Immature natural killer cell (primary cell): Measurements from ENCODE around the gene ATXN3L. TPM values are rescaled to one million over a fixed set of nuclear protein-coding genes. Genes with fewer than 3 reads are reported as not detected.
"Not testable (repeated sequence)": the region's sequence is repeated elsewhere in the genome, so short reads cannot be mapped to it uniquely, and the experiment has no call there.

Experiments used
- DNase-seq, 3 donors: peaks; one replicate each; pipeline ENCODE4 v3.0.0; 2022; ENCODE audit warnings: mixed read lengths in 1 of 3
- H3K27ac Mint-ChIP-seq, 6 donors: one replicate each; pipeline ENCODE4 v1.8.0; 2020; ENCODE audit warnings: mixed read lengths in 6 of 6, mild to moderate bottlenecking in 5 of 6, inconsistent platforms in 4 of 6, moderate library complexity in 3 of 6
- H3K27me3 Mint-ChIP-seq, 3 donors: one replicate each; pipeline ENCODE4 v1.8.0; 2020 to 2021; ENCODE audit warnings: low read depth in 3 of 3, mild to moderate bottlenecking in 3 of 3, mixed read lengths in 3 of 3, moderate library complexity in 3 of 3, inconsistent platforms in 1 of 3
- H3K36me3 Mint-ChIP-seq, 3 donors: one replicate each; pipeline ENCODE4 v1.8.0; 2020; ENCODE audit warnings: mixed read lengths in 3 of 3, inconsistent platforms in 2 of 3, mild to moderate bottlenecking in 2 of 3
- H3K4me1 Mint-ChIP-seq, 2 donors: one replicate each; pipeline ENCODE4 v1.8.0; 2020; ENCODE audit warnings: inconsistent platforms in 2 of 2, mild to moderate bottlenecking in 2 of 2, mixed read lengths in 2 of 2, moderate library complexity in 1 of 2
- H3K4me3 Mint-ChIP-seq, 5 donors: one replicate each; pipeline ENCODE4 v1.8.0; 2020; ENCODE audit warnings: mild to moderate bottlenecking in 5 of 5, mixed read lengths in 5 of 5, inconsistent platforms in 3 of 5, moderate library complexity in 3 of 5
- H3K9me3 Mint-ChIP-seq, 6 donors: one replicate each; pipeline ENCODE4 v1.8.0; 2020; ENCODE audit warnings: mild to moderate bottlenecking in 6 of 6, mixed read lengths in 6 of 6, inconsistent platforms in 4 of 6, moderate library complexity in 3 of 6
- polyA plus RNA-seq, 3 donors: library from polyadenylated mRNA; unstranded; fragments of 300-500 nt; fragmentation: Illumina TruSeq; gene quantifications; one replicate each; pipeline ENCODE4 v1.2.3, GENCODE V29; 2021

Gene ATXN3L
- polyA plus RNA-seq, 3 donors from 2014 or later = not detected

DNA sequence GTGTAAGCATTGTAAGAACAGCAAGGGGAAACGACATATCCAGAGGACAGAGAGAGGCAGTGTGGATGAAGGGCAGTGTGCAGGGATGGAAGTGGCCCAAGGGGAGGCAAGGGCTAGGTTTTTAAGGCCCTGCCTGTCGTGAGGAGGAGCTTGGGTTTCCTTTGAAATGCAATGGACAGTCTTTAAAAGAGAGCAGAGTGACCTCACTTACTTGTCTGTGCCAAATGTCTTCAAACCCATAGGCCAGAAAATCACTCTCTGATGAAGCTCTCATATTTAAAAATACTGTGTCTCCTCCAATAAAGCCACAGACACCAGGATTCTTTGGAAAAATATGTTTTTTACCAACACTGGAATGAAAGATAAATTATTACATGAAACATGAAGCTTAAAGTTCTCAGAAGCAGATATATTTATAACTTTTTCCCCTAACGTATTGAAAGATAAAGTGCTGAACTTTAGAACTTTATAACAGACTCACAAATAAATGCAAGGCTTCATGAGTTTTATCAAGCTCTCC lies 19.2 kb upstream of the ATXN3L start:
- Mint-ChIP-seq H3K27me3 (peaks cover 0 to 3% (median 0%) of the 10 kb centered on the region in 3 donors), H3K4me1 (no peaks in the 10 kb centered on the region), H3K36me3 (no peaks in the 10 kb centered on the region), H3K4me3 (no peak overlapping the region), H3K27ac (no peak overlapping the region), H3K9me3 (no peaks in the 10 kb centered on the region)
- DNase-seq = no peak

DNA sequence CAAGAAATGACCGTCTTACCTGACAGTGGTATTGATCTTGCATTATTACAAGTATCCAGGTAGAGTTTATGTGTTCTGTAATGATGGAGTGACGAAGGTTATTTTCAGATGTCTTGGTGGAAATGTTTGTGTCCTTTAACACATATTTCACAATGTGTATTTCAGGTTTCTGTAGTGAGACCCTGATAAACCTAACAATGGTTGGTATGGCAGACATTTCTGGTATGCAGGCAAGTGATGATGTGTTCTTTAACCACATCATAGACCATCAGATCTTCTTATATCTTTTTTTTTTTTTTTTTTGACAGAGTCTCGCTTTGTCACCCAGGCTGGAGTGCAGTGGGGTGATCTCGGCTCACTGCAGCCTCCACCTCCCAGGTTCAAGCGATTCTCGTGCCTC lies 14.6 kb upstream of the ATXN3L start:
- H3K27ac Mint-ChIP-seq = no peak overlapping the region
- H3K27me3 Mint-ChIP-seq = peaks cover 1 to 8% (median 6%) of the 10 kb centered on the region in 3 donors
- DNase-seq = no peak
- H3K4me3 Mint-ChIP-seq = no peak overlapping the region
- H3K36me3 Mint-ChIP-seq = peaks cover 0 to 3% (median 0%) of the 10 kb centered on the region in 3 donors
- H3K4me1 Mint-ChIP-seq = no peaks in the 10 kb centered on the region
- no peaks in the 10 kb centered on the region for H3K9me3 Mint-ChIP-seq

DNA sequence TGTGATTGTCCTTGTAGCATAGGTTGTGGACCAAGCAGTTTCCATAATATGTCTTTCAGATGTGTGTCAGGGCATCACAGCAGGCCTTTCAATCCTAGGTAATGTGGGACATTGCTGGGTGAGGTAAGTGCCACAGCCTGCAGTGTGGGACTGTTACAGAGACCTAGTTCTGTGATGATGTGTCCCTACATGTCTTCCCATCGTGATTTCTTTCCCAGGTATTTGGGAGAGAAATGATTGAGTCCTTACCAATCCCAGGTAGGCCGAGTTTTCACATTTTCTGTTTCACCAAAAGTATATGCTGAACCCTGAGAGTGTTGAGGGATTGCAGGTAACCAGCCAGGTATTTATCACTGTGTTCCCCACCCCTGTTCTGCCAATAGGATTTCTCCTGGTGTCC lies 10.6 kb upstream of the ATXN3L start:
- Mint-ChIP-seq H3K4me1 (no peaks in the 10 kb centered on the region), H3K27me3 (peaks cover 0 to 8% (median 6%) of the 10 kb centered on the region in 3 donors), H3K4me3 (no peak overlapping the region), H3K36me3 (peaks cover 0 to 3% (median 0%) of the 10 kb centered on the region in 3 donors), H3K9me3 (no peaks in the 10 kb centered on the region), H3K27ac (no peak overlapping the region)
- DNase-seq = no peak

DNA sequence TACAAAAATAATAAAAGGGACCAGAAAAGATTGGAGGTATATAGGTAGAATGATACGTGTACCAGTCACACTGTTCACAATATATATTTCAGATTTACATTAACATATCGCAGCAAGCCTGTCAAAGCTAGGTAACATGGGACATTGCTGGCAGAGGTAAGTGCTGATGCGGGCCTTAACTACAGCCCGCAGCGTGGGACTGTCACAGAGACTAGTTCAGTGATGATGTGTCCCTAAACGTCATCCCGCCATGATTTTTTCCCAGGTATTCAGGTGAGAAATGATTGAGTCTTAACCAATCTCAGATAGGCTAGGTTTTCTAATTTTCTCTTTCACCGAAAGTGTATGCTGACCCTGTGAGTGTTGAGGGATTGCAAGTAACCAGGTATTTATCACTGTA lies 7.8 kb upstream of the ATXN3L start:
- Mint-ChIP-seq H3K4me3 (no peak overlapping the region), H3K27me3 (peaks cover 0 to 17% (median 4%) of the 10 kb centered on the region in 3 donors), H3K27ac (no peak overlapping the region), H3K9me3 (no peaks in the 10 kb centered on the region), H3K4me1 (peaks cover 11 to 13% of the 10 kb centered on the region in 2 donors), H3K36me3 (peaks cover 0 to 3% (median 0%) of the 10 kb centered on the region in 3 donors)
- DNase-seq = no peak

DNA sequence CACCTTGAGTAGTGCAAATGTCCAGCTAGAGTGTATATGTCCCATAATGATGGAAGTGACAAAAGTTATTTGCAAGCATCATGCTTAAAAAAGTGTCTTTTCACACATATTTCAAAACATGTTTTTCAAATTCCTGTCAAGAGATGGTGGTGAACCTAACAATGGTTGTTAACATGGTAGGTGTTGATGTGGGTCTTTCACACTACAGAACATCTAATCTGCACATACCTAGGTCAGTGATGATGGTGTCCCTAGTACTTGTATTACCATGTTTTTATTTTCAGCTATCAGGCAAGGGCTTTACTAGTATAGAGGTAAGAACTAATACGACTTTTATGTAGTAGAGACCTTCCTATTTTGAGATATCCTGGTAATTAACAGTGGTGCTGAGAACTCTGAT lies 3.4 kb upstream of the ATXN3L start:
- no peak overlapping the region for H3K27ac Mint-ChIP-seq
- no peaks in the 10 kb centered on the region for H3K9me3 Mint-ChIP-seq
- DNase-seq = peak; percentile 5 to 16 (median 12)
- no peak overlapping the region for H3K4me3 Mint-ChIP-seq
- no peaks in the 10 kb centered on the region for H3K36me3 Mint-ChIP-seq
- H3K27me3 Mint-ChIP-seq = peaks cover 0 to 9% (median 0%) of the 10 kb centered on the region in 3 donors
- peaks cover 13 to 19% of the 10 kb centered on the region in 2 donors for H3K4me1 Mint-ChIP-seq

DNA sequence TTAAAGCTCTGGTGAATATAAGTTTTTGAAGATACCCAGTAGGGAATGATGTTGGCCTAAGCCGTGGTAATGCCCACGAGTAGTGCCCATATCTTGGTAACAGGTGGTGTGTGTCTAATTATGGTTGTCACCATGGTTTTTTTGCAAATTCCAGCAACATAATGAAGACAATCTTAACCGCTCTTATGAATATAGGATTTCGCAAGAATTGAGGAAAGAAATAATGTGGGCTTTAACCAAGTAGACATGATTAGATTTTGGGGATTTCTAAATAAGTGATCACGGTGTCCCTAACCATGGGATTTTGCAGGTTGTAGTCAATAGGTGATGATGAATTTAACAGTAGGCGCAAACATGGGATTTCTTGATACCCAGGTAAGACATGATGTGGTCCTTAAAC lies 2.5 kb downstream of the ATXN3L start:
- H3K9me3 Mint-ChIP-seq = no peaks in the 10 kb centered on the region
- H3K27me3 Mint-ChIP-seq = peaks cover 0 to 10% (median 1%) of the 10 kb centered on the region in 3 donors

DNA sequence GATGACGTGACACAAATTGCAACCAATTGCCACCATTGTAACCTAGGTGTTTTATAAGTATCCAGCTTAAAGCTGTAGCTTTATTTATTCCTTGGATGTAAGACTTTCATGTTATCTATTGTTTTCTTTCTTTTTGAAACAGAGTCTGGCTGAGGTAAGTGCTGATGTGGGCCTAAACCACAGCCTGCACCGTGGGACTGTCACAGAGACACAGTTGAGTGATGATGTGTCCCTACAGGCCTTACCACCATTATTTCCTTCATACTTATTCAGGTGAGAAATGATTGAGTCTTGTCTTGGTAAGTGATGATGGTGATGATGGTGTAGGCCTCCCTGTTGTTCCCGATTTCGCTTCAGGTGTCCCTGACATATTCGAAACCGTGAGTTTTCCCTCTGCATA lies 8.3 kb downstream of the ATXN3L start:
- Mint-ChIP-seq H3K4me1 (no peaks in the 10 kb centered on the region), H3K9me3 (no peaks in the 10 kb centered on the region), H3K4me3 (no peak overlapping the region), H3K27ac (no peak overlapping the region), H3K27me3 (peaks cover 0 to 14% (median 1%) of the 10 kb centered on the region in 3 donors), H3K36me3 (no peaks in the 10 kb centered on the region)
- no peak for DNase-seq

More for the DNA sequence above, 2.5 kb downstream of the ATXN3L start:
- no peaks in the 10 kb centered on the region for H3K36me3 Mint-ChIP-seq
- DNase-seq = no peak
- no peak overlapping the region for H3K27ac Mint-ChIP-seq
- H3K4me1 Mint-ChIP-seq = peaks cover 0 to 5% of the 10 kb centered on the region in 2 donors
- no peak overlapping the region for H3K4me3 Mint-ChIP-seq

DNA sequence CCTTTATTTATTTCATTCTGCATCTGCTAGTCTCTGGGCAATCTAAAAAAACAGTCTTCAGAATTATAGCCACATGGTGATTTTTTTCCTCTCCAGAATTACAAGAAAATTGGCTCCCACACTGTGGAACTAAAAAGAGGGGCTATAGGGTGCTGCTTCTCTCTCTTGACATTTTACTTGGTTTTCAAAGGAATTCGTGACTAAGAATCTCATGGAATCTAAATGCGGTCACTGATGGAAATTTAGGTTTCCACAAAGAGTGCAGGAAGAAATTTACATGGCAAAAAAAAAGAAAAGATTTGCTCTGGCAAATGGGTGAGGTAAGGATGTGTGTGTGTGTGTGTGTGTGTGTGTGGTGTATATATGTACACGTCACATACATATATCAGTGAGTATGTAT lies 10.2 kb downstream of the ATXN3L start:
- Mint-ChIP-seq H3K36me3 (no peaks in the 10 kb centered on the region), H3K27me3 (peaks cover 0 to 14% (median 1%) of the 10 kb centered on the region in 3 donors), H3K4me1 (no peaks in the 10 kb centered on the region), H3K27ac (no peak overlapping the region), H3K4me3 (no peak overlapping the region), H3K9me3 (no peaks in the 10 kb centered on the region)
- DNase-seq = no peak

DNA sequence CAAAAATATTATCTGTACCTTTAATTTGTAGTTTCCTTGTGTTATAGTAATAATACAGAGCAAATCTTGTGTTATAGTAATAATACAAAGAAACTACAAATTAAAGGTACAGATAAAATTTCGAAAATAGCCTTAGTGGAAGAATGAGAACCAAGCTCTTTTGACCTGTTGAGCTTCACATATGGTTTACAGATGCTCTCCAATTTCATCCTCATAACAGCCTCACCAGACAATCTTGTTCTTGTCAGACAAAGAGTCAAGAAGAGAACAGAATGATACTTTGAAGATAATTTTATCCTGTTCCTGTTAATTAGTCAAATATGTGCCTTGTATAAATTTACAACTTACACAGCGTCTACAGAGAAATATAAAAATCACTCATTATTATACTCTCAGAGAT lies 12.8 kb downstream of the ATXN3L start:
- no peaks in the 10 kb centered on the region for H3K4me1 Mint-ChIP-seq

DNA sequence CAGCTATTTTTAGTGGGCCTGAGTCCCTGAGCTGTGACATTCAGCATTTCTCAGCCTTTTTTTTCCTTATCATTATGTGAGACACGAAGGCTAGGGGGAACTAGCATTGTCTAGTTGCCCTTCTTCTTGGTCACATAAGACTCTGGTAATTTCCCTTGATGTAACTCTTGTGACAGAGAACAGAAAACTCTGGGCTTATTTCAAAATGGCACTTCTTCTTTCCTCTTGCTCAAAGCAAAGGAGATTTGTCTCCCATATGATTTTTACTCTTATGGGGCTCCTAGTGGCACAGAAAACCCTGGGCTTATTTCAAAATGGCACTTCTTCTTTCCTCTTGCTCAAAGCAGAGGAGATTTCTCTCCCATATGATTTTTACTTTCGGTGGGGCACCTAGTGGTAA lies 14.7 kb downstream of the ATXN3L start:
- no peak overlapping the region for H3K4me3 Mint-ChIP-seq
- DNase-seq = no peak
- no peak overlapping the region for H3K27ac Mint-ChIP-seq
- H3K27me3 Mint-ChIP-seq = peaks cover 1 to 4% (median 2%) of the 10 kb centered on the region in 3 donors
- no peaks in the 10 kb centered on the region for H3K4me1 Mint-ChIP-seq
- no peaks in the 10 kb centered on the region for H3K9me3 Mint-ChIP-seq
- H3K36me3 Mint-ChIP-seq = peaks cover 0 to 6% (median 0%) of the 10 kb centered on the region in 3 donors

More for the DNA sequence above, 12.8 kb downstream of the ATXN3L start:
- DNase-seq = no peak
- H3K4me3 Mint-ChIP-seq = no peak overlapping the region
- H3K27me3 Mint-ChIP-seq = peaks cover 0 to 4% (median 4%) of the 10 kb centered on the region in 3 donors
- no peak overlapping the region for H3K27ac Mint-ChIP-seq
- no peaks in the 10 kb centered on the region for H3K9me3 Mint-ChIP-seq
- H3K36me3 Mint-ChIP-seq = peaks cover 0 to 6% (median 0%) of the 10 kb centered on the region in 3 donors

DNA sequence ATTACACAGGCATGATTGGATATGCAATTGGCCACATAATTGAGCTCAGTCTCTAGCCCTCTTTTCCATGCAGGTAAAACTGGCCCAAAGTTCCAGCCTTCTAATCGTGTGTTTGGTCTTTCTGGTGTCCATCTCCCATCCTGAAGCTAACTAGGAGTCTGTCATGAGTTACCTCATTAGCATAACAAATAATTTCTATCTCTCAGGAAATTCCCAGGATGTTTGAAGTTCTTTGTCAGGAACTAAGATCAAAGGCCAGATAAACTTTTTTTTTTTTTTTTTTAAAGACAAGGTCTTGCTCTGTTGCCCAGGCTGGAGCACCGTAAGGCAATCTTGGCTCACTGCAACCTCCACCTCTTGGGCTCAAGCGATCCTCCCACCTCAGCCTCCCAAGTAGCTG lies 15.8 kb downstream of the ATXN3L start:
- Mint-ChIP-seq H3K9me3 (no peaks in the 10 kb centered on the region), H3K36me3 (peaks cover 0 to 6% (median 0%) of the 10 kb centered on the region in 3 donors), H3K4me1 (no peaks in the 10 kb centered on the region), H3K27me3 (peaks cover 1 to 4% (median 2%) of the 10 kb centered on the region in 3 donors), H3K4me3 (no peak overlapping the region), H3K27ac (no peak overlapping the region)
- DNase-seq = no peak

DNA sequence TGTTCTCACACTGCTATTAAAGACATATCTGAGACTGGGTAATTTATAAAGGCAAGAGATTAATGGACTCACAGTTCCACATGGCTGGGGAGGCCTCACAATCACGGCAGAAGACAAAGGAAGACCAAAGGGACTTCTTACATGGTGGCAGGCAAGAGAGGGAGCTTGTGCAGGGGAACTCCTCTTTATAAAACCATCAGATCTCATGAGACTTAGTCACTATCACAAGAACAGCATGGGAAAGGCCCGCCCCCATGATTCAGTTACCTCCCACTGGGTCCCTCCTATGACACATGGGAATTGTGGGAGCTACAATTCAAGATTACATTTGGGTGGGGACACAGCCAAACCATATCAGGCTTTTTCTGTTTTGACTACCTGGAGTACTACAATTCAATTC lies 16.6 kb downstream of the ATXN3L start:
- not testable (repeated sequence) for H3K27me3 Mint-ChIP-seq, H3K4me1 Mint-ChIP-seq, H3K9me3 Mint-ChIP-seq, H3K27ac Mint-ChIP-seq, DNase-seq, H3K4me3 Mint-ChIP-seq, H3K36me3 Mint-ChIP-seq

DNA sequence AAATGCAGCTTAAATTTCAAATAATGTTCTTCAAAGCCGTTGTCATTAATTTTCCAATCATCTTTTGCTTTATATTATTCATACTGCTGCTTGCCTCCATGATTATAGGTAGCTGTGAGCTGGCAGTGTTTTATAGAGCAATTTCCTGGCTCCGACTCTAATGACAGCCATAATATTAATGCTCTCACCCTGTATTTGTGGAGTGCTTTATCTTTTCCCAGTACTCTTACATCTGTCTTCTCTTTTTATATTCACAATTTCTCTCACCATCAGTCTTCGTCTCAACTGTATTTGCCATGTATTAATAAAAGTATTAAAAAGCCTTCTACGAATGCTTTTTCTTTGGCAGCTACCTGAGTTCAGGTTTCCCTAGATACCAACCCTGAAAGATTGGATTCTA lies 21.0 kb downstream of the ATXN3L start:
- Mint-ChIP-seq H3K9me3 (no peaks in the 10 kb centered on the region), H3K27ac (no peak overlapping the region), H3K4me1 (no peaks in the 10 kb centered on the region), H3K4me3 (no peak overlapping the region), H3K36me3 (peaks cover 0 to 6% (median 0%) of the 10 kb centered on the region in 3 donors), H3K27me3 (peaks cover 1 to 8% (median 3%) of the 10 kb centered on the region in 3 donors)
- no peak for DNase-seq

DNA sequence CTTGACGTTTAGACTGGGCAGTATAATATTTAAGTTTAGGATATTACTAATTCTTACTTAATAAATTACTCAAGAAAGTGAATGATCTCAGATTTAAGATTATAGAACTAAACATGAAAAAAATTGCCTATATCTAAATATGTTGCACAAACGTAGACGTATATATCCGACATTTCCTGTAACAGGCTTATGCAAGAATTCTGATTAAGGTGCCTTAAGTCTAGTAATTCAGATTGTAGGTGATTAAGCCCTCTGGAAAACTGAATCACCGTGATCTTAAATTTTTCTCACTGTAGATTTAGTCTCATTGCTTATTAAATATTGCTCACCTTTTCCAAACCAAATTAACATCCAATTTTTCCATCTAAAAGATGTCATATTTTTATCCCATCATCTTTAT lies 24.0 kb downstream of the ATXN3L start:
- Mint-ChIP-seq H3K9me3 (no peaks in the 10 kb centered on the region), H3K27me3 (peaks cover 0 to 8% (median 3%) of the 10 kb centered on the region in 3 donors), H3K4me1 (no peaks in the 10 kb centered on the region), H3K4me3 (no peak overlapping the region), H3K27ac (no peak overlapping the region), H3K36me3 (no peaks in the 10 kb centered on the region)
- no peak for DNase-seq

DNA sequence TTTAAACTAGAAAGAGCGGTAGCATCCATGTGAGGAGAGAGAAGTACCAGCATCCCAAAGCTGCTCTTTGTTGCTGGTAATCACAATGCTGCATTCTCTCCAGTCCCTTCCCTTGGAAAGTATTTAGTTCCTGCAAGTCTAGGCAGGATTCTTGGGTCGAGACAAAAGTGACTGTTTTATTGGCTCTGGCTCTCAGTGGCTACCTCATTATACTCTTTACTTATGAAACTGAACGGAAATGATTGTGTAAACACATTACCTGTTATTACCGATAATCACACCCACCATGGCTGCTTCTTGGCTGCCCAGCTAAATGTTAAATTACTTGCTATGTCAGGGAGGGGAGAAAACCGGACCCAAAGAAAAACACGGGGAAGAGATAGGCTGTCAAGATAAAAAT lies 26.2 kb downstream of the ATXN3L start:
- no peak overlapping the region for H3K4me3 Mint-ChIP-seq
- no peaks in the 10 kb centered on the region for H3K9me3 Mint-ChIP-seq
- no peaks in the 10 kb centered on the region for H3K4me1 Mint-ChIP-seq
- H3K27ac Mint-ChIP-seq = no peak overlapping the region
- peaks cover 0 to 11% (median 6%) of the 10 kb centered on the region in 3 donors for H3K27me3 Mint-ChIP-seq
- H3K36me3 Mint-ChIP-seq = no peaks in the 10 kb centered on the region
- no peak for DNase-seq
